Activated T-cell treated with anti-CD3 and anti-CD28 coated beads for 1 hour (primary cell): ENCODE data around the gene NPHP1.
"Not testable (repeated sequence)": the region's sequence is repeated elsewhere in the genome, so short reads cannot be mapped to it uniquely, and the experiment has no call there.

Source experiments
- DNase-seq: peaks from one replicate; pipeline ENCODE4 v3.0.0-alpha.2; 2020; ENCODE audit warnings: low read depth

Gene NPHP1

GRCh38 chr2:110197452-110197851, 7.4 kb downstream of the NPHP1 start:
- no peak for DNase-seq

GRCh38 chr2:110190169-110190568, 14.6 kb downstream of the NPHP1 start:
- not testable (repeated sequence) for DNase-seq

- DNase-seq: no peak
Observed at GRCh38 chr2:110182449-110182848, 22.4 kb downstream of the NPHP1 start.

- no peak for DNase-seq
Observed at GRCh38 chr2:110180036-110180435, 24.8 kb downstream of the NPHP1 start.

GRCh38 chr2:110173523-110173922, 31.3 kb downstream of the NPHP1 start:
- no peak for DNase-seq

GRCh38 chr2:110172506-110172905, 32.3 kb downstream of the NPHP1 start:
- no peak for DNase-seq

- no peak for DNase-seq
Observed at GRCh38 chr2:110170102-110170501, 34.7 kb downstream of the NPHP1 start.

- DNase-seq: no peak
Observed at GRCh38 chr2:110167326-110168000, 37.4 kb downstream of the NPHP1 start.

GRCh38 chr2:110166266-110166665, 38.5 kb downstream of the NPHP1 start:
- no peak for DNase-seq

GRCh38 chr2:110157153-110157793, 47.5 kb downstream of the NPHP1 start:
- no peak for DNase-seq

GRCh38 chr2:110154828-110155227, 50.0 kb downstream of the NPHP1 start:
- not testable (repeated sequence) for DNase-seq

- not testable (repeated sequence) for DNase-seq
Observed at GRCh38 chr2:110154188-110154587, 50.6 kb downstream of the NPHP1 start.

GRCh38 chr2:110153416-110153815, 51.4 kb downstream of the NPHP1 start:
- DNase-seq: no peak

GRCh38 chr2:110152943-110153342, 51.9 kb downstream of the NPHP1 start:
- DNase-seq: no peak

- no peak for DNase-seq
Observed at GRCh38 chr2:110149330-110150220, 55.2 kb downstream of the NPHP1 start.

- DNase-seq: no peak
Observed at GRCh38 chr2:110146945-110147332, 57.9 kb downstream of the NPHP1 start.

- DNase-seq: no peak
Observed at GRCh38 chr2:110146183-110146944, 58.4 kb downstream of the NPHP1 start.

GRCh38 chr2:110143982-110144381, 60.8 kb downstream of the NPHP1 start:
- DNase-seq: no peak

- no peak for DNase-seq
Observed at GRCh38 chr2:110140401-110140800, 64.4 kb downstream of the NPHP1 start.

- DNase-seq: no peak
Observed at GRCh38 chr2:110134025-110134424, 70.8 kb downstream of the NPHP1 start.

- no peak for DNase-seq
Observed at GRCh38 chr2:110131166-110131565, 73.6 kb downstream of the NPHP1 start.

- DNase-seq: no peak
Observed at GRCh38 chr2:110130757-110131156, 74.1 kb downstream of the NPHP1 start.
